GM18526 (cell line): ENCODE results near the gene SNAP47.

Experiments
- POLR2A ChIP-seq: IDR thresholded peaks from 3 replicates; pipeline ENCODE4 v1.6.1; 2011; ENCODE audit not compliant: insufficient read length; ENCODE audit errors: extremely low read depth

SNAP47 gene

GRCh38 chr1:227780101-227781044 is 45.1 kb downstream of the SNAP47 start:
- no peak for TF ChIP-seq POLR2A

GRCh38 chr1:227781314-227781930 is 46.2 kb downstream of the SNAP47 start:
- no peak for TF ChIP-seq POLR2A

DNA sequence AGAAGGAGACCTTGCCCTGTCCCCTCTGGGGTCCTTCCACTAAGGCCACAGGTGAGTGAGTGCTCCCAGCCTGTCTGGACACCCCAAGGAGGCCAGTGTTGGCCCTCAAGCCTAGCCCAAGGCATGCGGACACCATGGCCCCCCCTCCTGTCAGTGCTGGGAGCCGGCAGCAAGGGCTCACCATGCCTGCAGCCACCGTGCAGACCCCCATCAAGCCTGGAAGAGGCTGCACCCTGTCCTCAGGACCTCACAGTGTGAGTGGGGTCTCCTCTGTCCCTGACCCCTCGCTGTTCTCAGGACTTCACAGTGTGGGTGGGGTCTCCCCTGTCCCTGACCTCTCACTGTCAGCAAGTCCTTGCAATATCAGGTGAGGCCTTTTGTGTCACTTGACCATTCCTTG is 47.0 kb downstream of the SNAP47 start:
- no peak for TF ChIP-seq POLR2A

DNA sequence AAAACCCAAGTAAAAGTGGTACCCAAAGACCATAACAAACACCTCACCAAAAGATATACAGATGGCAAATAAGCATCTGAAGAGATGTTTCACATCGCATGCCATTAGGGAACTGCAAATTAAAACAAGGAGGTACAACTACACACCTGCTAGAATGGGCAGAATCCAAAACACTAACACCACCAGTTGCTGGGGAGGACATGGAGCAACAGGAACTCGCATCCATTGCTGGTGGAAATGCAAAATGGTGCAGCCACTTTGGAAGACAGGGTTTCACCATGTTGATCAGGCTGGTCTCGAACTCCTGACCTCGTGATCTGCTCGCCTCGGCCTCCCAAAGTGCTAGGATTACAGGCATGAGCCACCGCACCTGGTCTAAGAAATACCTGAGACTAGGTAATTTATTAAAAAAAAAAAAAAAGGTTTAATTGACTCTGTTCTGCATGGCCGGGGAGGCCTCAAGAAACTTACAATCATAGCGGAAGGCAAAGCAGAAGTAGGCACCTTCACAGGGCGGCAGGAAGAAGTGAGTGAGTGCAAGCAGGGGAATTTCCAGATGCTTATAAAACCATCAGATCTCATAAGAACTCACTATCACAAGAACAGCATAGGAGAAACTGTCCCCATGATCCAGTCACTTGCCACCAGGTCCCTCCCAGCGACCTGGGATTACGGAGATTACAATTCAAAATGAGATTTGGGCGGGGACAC is 50.0 kb downstream of the SNAP47 start:
- no peak for TF ChIP-seq POLR2A

GRCh38 chr1:227785805-227786671 is 50.8 kb downstream of the SNAP47 start:
- TF ChIP-seq POLR2A, result no peak

DNA sequence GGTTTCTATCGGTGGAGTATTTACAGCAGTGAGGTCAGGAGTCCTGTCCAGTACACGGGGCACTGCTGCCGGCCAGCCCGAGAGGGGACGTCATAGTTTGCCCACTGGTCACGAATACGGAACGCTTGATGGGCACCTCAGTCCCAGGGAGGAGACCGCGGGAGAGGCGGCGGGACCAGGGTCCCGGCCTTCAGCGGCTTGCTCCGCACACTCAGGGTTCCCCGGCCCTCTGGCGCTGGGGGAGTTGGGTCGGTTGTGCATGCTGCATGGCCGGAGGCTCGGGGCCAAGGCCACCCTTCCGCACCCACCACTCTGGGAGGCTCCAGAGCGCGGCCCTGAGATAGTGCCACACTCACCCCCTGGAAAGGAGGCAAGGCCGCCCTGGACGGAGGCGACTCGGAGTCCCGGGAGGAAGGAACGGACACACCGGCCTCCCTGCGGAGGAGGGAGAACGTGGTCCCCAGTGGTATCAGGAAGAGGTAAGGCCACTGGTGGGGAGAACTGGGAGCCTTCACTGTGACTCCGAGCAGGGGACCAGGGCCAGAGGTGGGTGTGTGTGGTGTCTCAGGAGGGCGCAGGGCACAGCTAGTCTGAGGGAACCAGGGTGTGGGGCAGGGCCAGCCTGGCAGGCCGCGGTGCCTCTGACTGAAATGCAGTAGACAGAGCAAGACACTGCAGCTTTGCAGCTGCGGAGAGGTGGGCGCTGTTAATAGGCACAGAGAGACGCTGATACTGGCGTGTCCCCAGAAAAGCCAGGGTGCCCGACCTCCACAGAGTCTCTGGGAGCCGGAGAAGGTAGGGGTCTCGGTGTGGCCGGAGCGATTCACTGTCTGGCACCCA is 51.7 kb downstream of the SNAP47 start:
- TF ChIP-seq POLR2A, result no peak

- TF ChIP-seq POLR2A, result peak; percentile 50
These were observed 52.5 kb downstream of the SNAP47 start for GRCh38 chr1:227787513-227788270.

GRCh38 chr1:227788271-227789083 is 53.2 kb downstream of the SNAP47 start:
- TF ChIP-seq POLR2A, result no peak

DNA sequence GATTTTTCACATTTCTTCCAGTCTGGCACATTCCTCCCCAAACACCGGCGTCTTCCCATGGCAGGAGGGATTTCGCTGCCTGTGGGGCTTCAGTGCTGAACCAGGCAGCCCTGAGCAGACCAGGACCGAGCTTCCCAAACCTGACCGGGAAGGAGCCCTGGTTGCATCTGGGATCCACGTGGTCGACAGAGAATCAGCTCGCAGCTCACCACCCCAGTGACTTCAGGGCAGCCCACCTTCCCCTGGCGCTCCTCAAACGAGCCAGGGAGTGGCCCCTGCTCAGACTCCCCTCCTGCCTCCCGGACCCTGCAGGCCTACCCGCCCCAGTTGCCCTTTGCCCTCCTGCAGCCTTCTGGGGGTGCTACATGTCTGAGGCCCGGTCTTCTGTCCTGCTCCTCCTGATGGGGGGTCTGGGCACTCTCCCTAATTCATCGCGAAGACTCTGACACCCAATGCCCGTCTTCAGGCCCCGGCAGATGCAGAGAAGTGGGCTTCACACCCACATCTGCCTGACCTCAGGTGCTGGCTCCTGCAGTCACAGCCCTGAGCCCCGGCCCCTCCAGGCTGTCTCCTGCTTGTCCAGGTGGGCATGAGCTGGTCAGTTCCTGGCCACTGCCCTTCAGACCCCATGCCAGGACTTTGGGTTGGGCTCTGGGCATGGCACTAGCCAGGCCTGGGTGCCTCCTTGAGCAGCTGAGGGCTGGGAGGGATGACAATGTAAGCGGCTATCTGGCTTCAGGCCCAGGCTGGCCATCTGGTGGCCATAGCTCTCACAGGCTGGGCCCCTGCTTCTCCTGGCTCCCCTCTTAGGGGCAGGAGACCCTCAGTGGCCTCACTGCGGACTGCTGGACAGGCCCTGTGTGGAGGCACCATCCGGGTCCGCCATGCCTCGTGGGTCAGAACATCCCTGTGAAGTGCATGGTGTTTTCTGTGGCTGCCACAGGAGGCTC is 54.1 kb downstream of the SNAP47 start:
- no peak for TF ChIP-seq POLR2A

- no peak for TF ChIP-seq POLR2A
These were observed 54.8 kb downstream of the SNAP47 start for GRCh38 chr1:227790034-227790400.

DNA sequence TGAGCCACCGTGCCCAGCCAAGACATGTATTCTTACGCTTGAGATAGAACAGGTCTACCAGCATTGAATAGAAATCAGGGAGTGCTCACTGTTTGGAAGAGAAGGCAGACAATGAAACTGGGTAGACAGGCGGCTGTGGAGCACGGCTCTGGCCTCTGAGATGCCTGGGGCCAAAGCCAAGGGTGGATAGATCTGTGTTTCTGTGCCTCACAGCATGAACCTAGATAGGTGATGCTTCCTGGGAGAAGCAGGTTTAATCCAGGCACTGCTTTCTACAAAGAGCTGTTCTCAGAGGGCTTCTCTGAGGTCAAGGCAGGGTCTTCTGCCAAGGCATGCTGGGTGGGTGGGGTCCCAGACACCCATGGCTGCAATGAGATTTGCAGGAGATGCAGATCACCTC is 55.6 kb downstream of the SNAP47 start:
- TF ChIP-seq POLR2A, result no peak
